DMS53 treated with DMSO at 0.1 percent for 48 hours (cell line): Measurements from ENCODE around the gene FREM1.
A peak's percentile ranks its signal among the peaks of the same experiment; 100 is the strongest.

Source experiments
- DNase-seq: peaks from one replicate; lab custom pipeline; 2025; ENCODE audit not compliant: unreplicated experiment; lab: John Stamatoyannopoulos, UW

The FREM1 gene

GRCh38 chr9:14870090-14870489 lies 40.1 kb downstream of the FREM1 start:
- no peak for DNase-seq

- no peak for DNase-seq
Measured at GRCh38 chr9:14869671-14870070, 40.6 kb downstream of the FREM1 start.

- DNase-seq, result no peak
Measured at GRCh38 chr9:14868772-14869583, 41.2 kb downstream of the FREM1 start.

- DNase-seq, result no peak
Measured at GRCh38 chr9:14868418-14868771, 41.8 kb downstream of the FREM1 start.

GRCh38 chr9:14866200-14866749 lies 44.0 kb downstream of the FREM1 start:
- no peak for DNase-seq

- no peak for DNase-seq
Measured at GRCh38 chr9:14864309-14864708, 45.9 kb downstream of the FREM1 start.

- DNase-seq, result no peak
Measured at GRCh38 chr9:14863402-14863801, 46.8 kb downstream of the FREM1 start.

GRCh38 chr9:14857449-14858305 lies 52.6 kb downstream of the FREM1 start:
- no peak for DNase-seq

GRCh38 chr9:14849851-14850250 lies 60.4 kb downstream of the FREM1 start:
- DNase-seq, result no peak

- DNase-seq, result no peak
Measured at GRCh38 chr9:14849296-14849695, 60.9 kb downstream of the FREM1 start.

- peak; percentile 18 for DNase-seq
Measured at GRCh38 chr9:14846871-14847311, 63.3 kb downstream of the FREM1 start.

- no peak for DNase-seq
Measured at GRCh38 chr9:14843163-14843562, 67.1 kb downstream of the FREM1 start.

- DNase-seq, result no peak
Measured at GRCh38 chr9:14842269-14842668, 68.0 kb downstream of the FREM1 start.

GRCh38 chr9:14838701-14839100 lies 71.5 kb downstream of the FREM1 start:
- no peak for DNase-seq

- no peak for DNase-seq
Measured at GRCh38 chr9:14836885-14837284, 73.3 kb downstream of the FREM1 start.

GRCh38 chr9:14831661-14832060 lies 78.6 kb downstream of the FREM1 start:
- DNase-seq, result no peak

GRCh38 chr9:14831074-14831473 lies 79.2 kb downstream of the FREM1 start:
- DNase-seq, result no peak

GRCh38 chr9:14830057-14830456 lies 80.2 kb downstream of the FREM1 start:
- no peak for DNase-seq

GRCh38 chr9:14829204-14829603 lies 81.0 kb downstream of the FREM1 start:
- no peak for DNase-seq

- DNase-seq, result peak; percentile 1
Measured at GRCh38 chr9:14827805-14828204, 82.4 kb downstream of the FREM1 start.

GRCh38 chr9:14824481-14824880 lies 85.7 kb downstream of the FREM1 start:
- DNase-seq, result no peak

- DNase-seq, result no peak
Measured at GRCh38 chr9:14823800-14824199, 86.4 kb downstream of the FREM1 start.
